ENCODE results near the gene SYTL2.
A peak's percentile ranks its signal among the peaks of the same experiment; 100 is the strongest.
"Not testable (repeated sequence)": the region's sequence is repeated elsewhere in the genome, so short reads cannot be mapped to it uniquely, and the experiment has no call there.

SYTL2 gene, protein sequence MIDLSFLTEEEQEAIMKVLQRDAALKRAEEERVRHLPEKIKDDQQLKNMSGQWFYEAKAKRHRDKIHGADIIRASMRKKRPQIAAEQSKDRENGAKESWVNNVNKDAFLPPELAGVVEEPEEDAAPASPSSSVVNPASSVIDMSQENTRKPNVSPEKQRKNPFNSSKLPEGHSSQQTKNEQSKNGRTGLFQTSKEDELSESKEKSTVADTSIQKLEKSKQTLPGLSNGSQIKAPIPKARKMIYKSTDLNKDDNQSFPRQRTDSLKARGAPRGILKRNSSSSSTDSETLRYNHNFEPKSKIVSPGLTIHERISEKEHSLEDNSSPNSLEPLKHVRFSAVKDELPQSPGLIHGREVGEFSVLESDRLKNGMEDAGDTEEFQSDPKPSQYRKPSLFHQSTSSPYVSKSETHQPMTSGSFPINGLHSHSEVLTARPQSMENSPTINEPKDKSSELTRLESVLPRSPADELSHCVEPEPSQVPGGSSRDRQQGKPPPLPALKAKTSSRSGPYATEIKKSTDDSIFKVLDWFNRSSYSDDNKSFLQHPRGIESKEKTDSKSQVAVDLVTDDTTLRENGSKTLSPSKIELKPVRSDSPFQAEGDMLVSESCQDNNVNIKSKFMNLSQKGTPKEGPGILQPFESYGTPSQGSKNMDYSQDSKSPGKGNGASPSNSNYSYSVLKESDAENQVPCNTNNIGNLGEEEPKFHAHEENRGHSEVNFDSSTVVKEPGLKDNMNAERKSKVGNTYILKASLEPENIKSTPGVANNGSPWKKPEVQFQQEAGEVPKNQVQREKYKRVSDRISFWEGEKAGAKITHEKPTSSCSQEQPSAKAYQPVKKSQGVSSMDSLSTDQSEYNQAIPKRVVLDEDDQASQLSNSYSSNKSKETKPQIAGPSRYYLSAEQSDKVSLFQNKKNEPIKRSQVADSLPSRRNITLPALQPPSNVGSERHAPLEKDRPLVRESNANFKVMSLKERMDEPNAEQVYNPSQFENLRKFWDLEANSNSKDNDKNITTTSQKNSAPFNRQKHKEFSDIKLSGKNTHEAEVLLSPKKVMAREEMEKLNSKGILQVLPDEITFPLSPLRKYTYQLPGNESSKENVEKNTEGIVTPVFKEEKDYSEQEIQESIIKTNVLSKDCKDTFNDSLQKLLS (N-terminal part only)

DNA sequence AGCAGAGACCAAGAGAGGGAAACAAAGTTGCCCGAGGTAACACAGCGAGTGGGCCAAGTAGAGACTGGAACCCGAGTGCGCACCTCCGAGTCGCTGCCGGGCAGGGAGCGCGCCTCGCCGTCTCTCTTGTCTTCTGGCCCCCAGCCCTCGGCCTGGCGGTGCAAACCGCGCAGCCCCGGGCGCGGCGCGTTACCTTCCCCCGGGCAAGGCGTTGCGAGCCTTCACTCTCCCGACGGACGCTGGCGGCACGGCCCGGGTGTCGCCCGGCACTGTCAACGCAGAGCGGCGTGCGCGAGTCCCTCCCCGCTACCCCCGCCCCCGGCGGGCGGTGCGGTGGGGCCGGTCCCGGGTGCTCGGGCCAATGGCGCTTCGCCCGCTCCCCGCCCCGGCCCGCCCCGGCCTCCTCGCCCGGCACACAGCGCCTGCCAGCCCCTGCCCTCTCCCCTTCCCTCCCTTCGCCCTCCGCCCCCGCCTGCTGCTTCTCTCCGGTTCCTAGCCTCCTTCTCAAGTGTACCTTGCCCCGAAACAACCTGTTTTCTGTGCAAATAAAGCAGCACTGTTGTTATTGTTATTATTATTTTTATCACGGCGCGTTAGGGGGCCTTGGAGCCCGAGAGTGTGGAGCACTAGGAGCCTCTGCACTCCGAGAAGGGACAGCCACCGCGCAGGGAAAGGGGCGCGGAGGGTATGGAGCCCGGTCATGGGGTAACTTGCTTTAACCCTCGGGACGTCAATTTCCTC, at the start of gene SYTL2:
Gene SYTL2, minus strand, starts transcription at position 271 of the 741 bp plus-strand sequence. CDS start 53,416 bp downstream, outside the sequence.
- DNase-seq = peak; percentile 74

DNA sequence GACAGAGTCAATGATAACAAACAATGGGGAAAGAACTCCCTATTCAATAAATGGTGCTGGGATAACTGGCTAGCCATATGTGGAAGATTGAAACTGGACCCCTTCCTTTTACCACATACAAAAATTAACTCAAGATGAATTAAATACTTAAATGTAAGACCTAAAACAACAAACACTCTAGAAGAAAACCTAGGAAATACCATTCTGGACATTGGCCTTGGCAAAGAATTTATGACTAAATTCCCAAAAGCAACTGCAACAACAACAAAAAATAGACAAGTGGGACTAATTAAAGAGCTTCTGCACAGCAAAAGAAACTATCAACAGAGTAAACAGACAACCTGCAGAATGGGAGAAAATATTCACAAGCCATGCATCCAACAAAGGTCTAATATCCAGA, 48.6 kb upstream of the SYTL2 start:
- not testable (repeated sequence) for DNase-seq

- DNase-seq = no peak
Observed at GRCh38 chr11:85857098-85857497, 46.2 kb upstream of the SYTL2 start.

DNA sequence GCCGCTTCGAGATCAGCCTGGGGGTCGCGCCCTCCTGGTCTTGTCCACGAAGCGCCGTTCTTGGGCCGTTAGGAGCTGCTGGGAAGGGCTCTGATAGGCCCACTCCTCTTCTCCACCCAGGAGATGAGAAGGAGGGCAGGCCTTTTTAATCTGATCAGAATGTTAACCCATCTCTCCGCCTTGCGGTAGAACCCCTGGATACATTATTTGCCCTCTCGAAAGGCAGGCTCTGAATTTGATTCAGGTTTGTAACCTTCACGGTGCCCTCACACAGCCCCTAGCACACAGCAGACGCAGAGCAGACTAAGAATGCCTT, 44.4 kb upstream of the SYTL2 start, which contains the start of gene CCDC83:
Gene CCDC83, plus strand, starts transcription at position 43 of the 316 bp plus-strand sequence. CDS start 9,741 bp downstream, outside the sequence.
- no peak for DNase-seq

DNA sequence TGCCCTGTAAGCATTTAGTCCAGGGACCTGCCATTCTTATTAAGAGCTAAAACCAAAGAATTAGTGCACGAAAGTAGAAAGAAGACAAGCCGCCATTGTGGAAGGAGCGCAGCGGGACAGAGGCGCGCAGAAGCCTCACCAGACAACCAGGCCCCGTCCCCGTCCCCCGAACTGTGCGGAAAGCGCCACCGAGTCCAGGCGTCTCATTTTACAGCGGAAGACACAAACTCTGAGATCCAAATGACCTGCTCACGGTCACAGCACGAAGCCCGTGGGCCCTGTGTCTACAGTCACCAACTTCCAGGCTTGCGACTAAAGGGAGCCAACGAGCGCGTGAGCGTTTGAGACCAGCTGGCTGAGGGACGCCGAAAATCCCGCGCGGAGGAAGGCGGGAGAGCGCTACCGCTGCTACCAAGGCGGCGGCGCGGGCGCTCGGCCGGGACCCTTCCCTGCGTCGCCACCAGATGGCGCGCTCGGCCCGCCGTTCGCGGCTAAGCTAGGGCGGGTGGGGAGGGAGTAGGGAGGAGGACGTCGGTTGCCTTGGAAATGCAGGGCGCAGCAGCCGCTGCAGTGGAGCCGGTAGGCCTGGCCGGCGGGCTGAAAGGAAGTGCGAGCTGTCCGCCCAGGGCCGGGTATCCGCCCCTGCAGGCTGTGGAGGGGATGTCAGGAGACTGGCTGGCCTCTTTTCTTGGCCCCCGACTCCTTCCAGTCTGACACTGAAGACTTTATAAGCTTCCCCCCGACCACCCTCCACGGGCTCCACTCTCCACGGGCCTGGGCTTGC, 43.8 kb upstream of the SYTL2 start:
- peak; percentile 90 for DNase-seq

- DNase-seq = no peak
Observed at GRCh38 chr11:85854212-85854556, 43.2 kb upstream of the SYTL2 start.

DNA sequence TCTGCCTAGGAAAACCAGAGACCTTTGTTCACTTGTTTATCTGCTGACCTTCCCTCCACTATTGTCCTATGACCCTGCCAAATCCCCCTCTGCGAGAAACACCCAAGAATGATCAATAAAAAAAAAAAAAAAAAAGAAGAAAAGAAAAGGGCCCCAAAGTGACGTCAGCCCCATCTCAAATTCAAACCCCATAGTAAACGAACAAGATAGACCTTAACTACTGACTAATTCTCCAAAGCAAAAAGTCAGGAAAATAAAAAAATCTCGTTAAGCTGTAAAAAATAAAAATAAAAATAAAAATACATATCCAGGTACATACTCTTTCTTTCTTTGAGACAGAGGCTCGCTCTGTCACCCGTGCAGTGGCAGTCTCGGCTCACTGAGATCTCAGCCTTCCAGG, 42.6 kb upstream of the SYTL2 start:
- DNase-seq = not testable (repeated sequence)

GRCh38 chr11:85852754-85853153, 41.8 kb upstream of the SYTL2 start:
- DNase-seq = not testable (repeated sequence)

DNA sequence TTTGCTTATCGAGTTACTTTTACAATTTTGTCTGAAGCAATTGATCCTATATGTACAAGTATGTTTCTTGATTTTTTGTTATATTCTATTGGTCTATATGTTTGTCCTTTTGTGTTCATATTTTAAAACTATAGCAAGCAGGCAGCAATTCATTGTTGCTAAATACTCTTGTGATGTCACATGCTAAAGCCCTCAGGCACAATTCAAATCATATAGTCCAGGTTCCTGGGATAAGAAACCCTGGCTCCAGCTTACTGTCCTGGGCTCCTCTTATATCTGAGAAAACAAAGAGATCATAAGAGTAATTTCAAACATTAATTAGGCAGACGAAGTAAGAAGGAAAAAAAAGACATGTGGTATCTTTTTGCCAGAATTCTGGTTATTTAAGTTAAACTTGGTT, 37.6 kb upstream of the SYTL2 start:
- no peak for DNase-seq

GRCh38 chr11:85848006-85848405, 37.1 kb upstream of the SYTL2 start:
- DNase-seq = no peak

DNA sequence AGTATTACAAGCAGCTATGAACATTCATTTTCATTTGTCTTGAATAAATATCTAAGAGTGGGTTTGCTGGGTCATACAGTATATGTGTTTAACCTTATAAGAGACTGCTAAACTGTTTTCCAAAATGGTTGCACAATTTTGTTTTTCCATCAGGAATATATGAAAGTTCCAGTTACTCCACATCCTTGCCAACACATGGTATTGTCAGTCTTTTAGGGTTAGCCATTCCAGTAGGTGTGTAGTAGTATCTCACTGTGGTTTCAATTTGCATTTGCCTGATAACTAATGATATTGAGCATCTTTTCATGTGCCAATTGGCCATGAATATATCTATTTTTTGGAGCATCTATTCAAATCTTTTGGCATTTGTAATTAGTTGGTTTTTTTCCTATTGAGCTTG, 36.5 kb upstream of the SYTL2 start:
- DNase-seq = no peak

- no peak for DNase-seq
Observed at GRCh38 chr11:85845124-85845631, 34.2 kb upstream of the SYTL2 start.

GRCh38 chr11:85844439-85845123, 33.6 kb upstream of the SYTL2 start:
- no peak for DNase-seq

DNA sequence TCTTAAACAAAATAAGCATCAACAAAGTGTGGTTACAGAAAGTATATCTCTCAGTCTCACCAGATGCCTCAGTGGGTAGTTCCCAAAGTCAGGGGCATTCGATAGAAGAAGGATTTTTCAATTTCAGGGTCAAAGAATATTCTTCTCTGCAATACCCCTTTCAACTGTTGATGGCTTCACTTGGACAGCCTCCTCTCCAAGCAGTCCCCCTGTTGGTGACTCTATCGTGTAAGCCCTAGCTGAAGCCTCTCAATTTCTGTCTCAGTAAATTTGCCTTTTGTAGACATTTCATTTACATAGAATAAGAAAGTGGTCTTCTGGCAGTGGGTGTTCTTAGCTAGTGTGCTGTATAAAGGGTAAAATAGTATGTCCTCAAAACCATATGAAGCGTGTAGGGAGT, 33.0 kb upstream of the SYTL2 start:
- no peak for DNase-seq

DNA sequence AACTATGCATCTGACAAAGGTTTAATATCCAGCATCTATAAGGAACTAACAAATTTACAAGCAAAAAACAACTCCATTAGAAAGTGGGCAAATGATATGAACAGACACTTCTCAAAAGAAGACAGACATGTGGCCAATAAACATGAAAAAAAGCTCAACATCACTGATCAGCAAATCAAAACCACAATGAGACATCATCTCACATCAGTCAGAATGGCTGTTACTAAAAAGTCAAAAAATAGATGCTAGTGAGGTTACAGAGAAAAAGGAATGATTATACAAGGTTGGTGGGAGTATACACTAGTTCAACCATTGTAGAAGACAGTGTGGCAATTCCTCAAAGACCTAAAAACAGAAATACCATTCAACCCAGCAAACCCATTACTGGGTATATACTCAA, 30.0 kb upstream of the SYTL2 start:
- DNase-seq = not testable (repeated sequence)

GRCh38 chr11:85835729-85836128, 24.8 kb upstream of the SYTL2 start:
- no peak for DNase-seq

DNA sequence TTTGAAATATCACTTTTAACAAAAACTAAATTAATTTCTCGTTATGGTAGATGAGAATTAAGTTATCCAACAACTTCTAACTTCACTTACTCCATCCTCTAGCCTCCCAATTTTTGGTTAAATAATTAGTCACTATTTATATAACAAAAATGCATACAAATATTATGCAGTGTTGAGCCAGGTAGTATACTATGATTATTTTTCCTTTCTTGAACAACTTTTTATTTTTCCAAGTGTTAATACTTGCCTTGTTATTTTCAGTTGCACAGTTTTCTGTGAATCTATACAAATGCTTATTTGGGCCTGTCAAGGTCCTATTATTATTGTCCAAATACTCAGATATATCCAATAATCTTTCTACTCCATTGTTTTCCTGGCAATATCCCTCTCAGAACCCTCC, 24.3 kb upstream of the SYTL2 start:
- DNase-seq = no peak

DNA sequence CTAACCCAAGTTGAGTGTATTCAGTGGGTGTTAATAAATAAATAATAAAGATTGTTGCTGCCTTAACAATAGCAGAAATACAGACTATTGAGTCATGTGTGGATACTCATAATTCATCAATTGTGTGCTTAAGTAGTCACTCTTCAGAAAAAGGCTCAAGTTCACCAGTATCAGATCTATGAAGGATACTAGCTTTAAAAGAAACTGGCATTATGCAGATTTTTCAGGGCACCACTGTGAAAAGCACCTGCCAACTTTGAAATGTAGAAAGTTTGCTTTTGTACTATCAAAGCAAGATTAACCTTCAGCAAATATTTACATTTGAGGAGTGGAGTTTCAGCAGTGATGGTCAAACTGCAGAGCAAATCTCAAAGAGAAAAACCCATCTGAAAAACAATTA, 20.1 kb upstream of the SYTL2 start:
- DNase-seq = no peak

GRCh38 chr11:85829172-85829571, 18.2 kb upstream of the SYTL2 start:
- DNase-seq = no peak

GRCh38 chr11:85828640-85828978, 17.7 kb upstream of the SYTL2 start:
- no peak for DNase-seq

Measured in CD4-positive, alpha-beta T cell treated with Interferon gamma for 1 hour (primary cell).